Mesenchymal stem cell (in vitro differentiated cells and primary cell): ENCODE data around the gene ADAMTSL1.
"Not testable (repeated sequence)": the region's sequence is repeated elsewhere in the genome, so short reads cannot be mapped to it uniquely, and the experiment has no call there.

ENCODE experiments used
- DNase-seq: peaks from one replicate; pipeline ENCODE4 v3.0.0-alpha.2; 2013
- H2AFZ ChIP-seq: one replicate; pipeline ENCODE4 v1.6.1; 2013; ENCODE audit warnings: low read depth, mild to moderate bottlenecking, control low read depth, inconsistent platforms, low read length, moderate library complexity
- H2AK5ac ChIP-seq: 2 replicates; pipeline ENCODE4 v1.6.1; 2013; ENCODE audit warnings: low read length, moderate library complexity, mild to moderate bottlenecking, inconsistent platforms; ENCODE audit not compliant: severe bottlenecking
- H2BK120ac ChIP-seq: one replicate; pipeline ENCODE4 v1.6.1; 2013; ENCODE audit warnings: low read depth, mild to moderate bottlenecking, inconsistent platforms, low read length, moderate library complexity
- H2BK12ac ChIP-seq, 2 experiments: one replicate each; pipeline ENCODE4 v1.6.1; 2013; ENCODE audit warnings: inconsistent platforms in 2 of 2, low read length in 2 of 2, mild to moderate bottlenecking in 2 of 2, moderate library complexity in 2 of 2, control low read depth in 1 of 2
- H2BK15ac ChIP-seq: one replicate; pipeline ENCODE4 v1.6.1; 2013; ENCODE audit warnings: mild to moderate bottlenecking, low read depth, inconsistent platforms; ENCODE audit not compliant: poor library complexity, severe bottlenecking
- H2BK5ac ChIP-seq: 2 replicates; pipeline ENCODE4 v1.6.1; 2013; ENCODE audit warnings: low read depth, mild to moderate bottlenecking, low read length, control low read depth, inconsistent platforms; ENCODE audit not compliant: poor library complexity, severe bottlenecking
- H3K14ac ChIP-seq, 2 experiments: one replicate each; pipeline ENCODE4 v1.6.1; 2013; ENCODE audit warnings: inconsistent platforms in 2 of 2, low read length in 2 of 2, control low read depth in 1 of 2, mild to moderate bottlenecking in 1 of 2, moderate library complexity in 1 of 2
- H3K18ac ChIP-seq, 2 experiments: one replicate each; pipeline ENCODE4 v1.6.1; 2013; ENCODE audit warnings: inconsistent platforms in 2 of 2, low read length in 2 of 2, control low read depth in 1 of 2, low read depth in 1 of 2, mild to moderate bottlenecking in 1 of 2
- H3K23ac ChIP-seq, 2 experiments: one replicate each; pipeline ENCODE4 v1.6.1; 2013; ENCODE audit warnings: inconsistent platforms in 2 of 2, low read length in 2 of 2, mild to moderate bottlenecking in 2 of 2, moderate library complexity in 2 of 2, control low read depth in 1 of 2
- H3K27ac ChIP-seq: 2 replicates; pipeline ENCODE4 v1.5.1; 2013; ENCODE audit warnings: mild to moderate bottlenecking, moderate library complexity, low read length, control low read depth, inconsistent platforms; ENCODE audit not compliant: poor library complexity, severe bottlenecking
- H3K27me3 ChIP-seq, 2 experiments: 2 replicates each; pipeline versions ENCODE4 v1.6.1 to v1.7.0; 2013; ENCODE audit warnings: low read length in 2 of 2, mild to moderate bottlenecking in 2 of 2, moderate library complexity in 2 of 2, control low read depth in 1 of 2, inconsistent platforms in 1 of 2; ENCODE audit not compliant: control insufficient read depth in 1 of 2, insufficient read depth in 1 of 2
- H3K36me3 ChIP-seq, 2 experiments: 2 replicates each; pipeline versions ENCODE4 v1.6.1 to v1.7.0; 2013; ENCODE audit warnings: low read length in 2 of 2, control low read depth in 1 of 2, inconsistent platforms in 1 of 2, low read depth in 1 of 2, mild to moderate bottlenecking in 1 of 2; ENCODE audit not compliant: insufficient read depth in 2 of 2, control insufficient read depth in 1 of 2
- H3K4ac ChIP-seq, 2 experiments: one replicate each; pipeline ENCODE4 v1.6.1; 2013; ENCODE audit warnings: inconsistent platforms in 2 of 2, low read length in 2 of 2, mild to moderate bottlenecking in 2 of 2, moderate library complexity in 2 of 2, control low read depth in 1 of 2, low read depth in 1 of 2
- H3K4me1 ChIP-seq: 2 replicates; pipeline ENCODE4 v1.6.1; 2013; ENCODE audit warnings: low read depth, low read length, control low read depth; ENCODE audit not compliant: control insufficient read depth, insufficient read depth
- H3K4me2 ChIP-seq: 2 replicates; pipeline ENCODE4 v1.6.1; 2013; ENCODE audit warnings: low read length, mild to moderate bottlenecking, inconsistent platforms; ENCODE audit not compliant: poor library complexity, severe bottlenecking
- H3K4me3 ChIP-seq, 2 experiments: 2 replicates each; pipeline versions ENCODE4 v1.5.1 to v1.7.0; 2013; ENCODE audit warnings: low read length in 2 of 2, mild to moderate bottlenecking in 2 of 2, control low read depth in 1 of 2, low read depth in 1 of 2; ENCODE audit not compliant: insufficient read depth in 1 of 2
- H3K79me1 ChIP-seq: replicated peaks from 2 replicates; pipeline ENCODE4 v1.6.1; 2013; ENCODE audit warnings: mild to moderate bottlenecking, control low read depth, low read length, inconsistent platforms; ENCODE audit not compliant: poor library complexity, severe bottlenecking
- H3K9ac ChIP-seq: 2 replicates; pipeline ENCODE4 v1.7.0; 2013; ENCODE audit warnings: mild to moderate bottlenecking, low read length, moderate library complexity
- H3K9me3 ChIP-seq: 2 replicates; pipeline ENCODE4 v1.7.0; 2013; ENCODE audit warnings: mild to moderate bottlenecking, low read length; ENCODE audit not compliant: control insufficient read depth
- H4K8ac ChIP-seq: one replicate; pipeline ENCODE4 v1.6.1; 2013; ENCODE audit warnings: inconsistent platforms, mild to moderate bottlenecking, low read length, moderate library complexity
- H4K91ac ChIP-seq: one replicate; pipeline ENCODE4 v1.6.1; 2013; ENCODE audit warnings: mild to moderate bottlenecking, low read length, inconsistent platforms
- WGBS: methylation state at CpG from one replicate; pipeline ENCODE4 v1.1.7; 2013; ENCODE audit warnings: mixed read lengths; 5-methylcytosine and 5-hydroxymethylcytosine counted together

ADAMTSL1 gene

DNA sequence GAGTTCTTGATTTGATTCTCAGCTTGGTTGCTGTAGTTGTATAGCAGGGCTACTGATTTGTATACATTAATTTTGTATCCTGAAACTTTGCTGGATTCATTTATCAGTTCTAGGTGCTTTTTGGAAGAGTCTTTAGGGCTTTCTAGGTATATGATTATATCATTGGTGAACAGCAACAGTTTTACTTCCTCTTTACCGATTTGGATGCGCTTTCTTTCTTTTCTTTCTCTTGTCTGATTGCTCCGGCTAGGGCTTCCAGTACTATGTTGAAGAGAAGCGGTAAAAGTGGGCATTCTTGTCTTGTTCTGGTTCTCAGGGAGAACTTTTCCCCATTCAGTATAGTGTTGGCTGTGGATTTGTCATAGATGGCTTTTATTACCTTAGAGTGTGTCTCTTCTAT is 400.1 kb downstream of the ADAMTSL1 start:
- DNase-seq: no peak
- Histone ChIP-seq H3K4me2 (no peak overlapping the region), H3K4me1 (peaks cover 5% of the 10 kb centered on the region), H3K23ac (no peak overlapping the region), H4K91ac (no peak overlapping the region), H3K9ac (no peak overlapping the region), H3K36me3 (peaks cover 0 to 60% of the 10 kb centered on the region in 2 experiments), H2BK5ac (no peak overlapping the region), H3K9me3 (peaks cover 11% of the 10 kb centered on the region), H2AFZ (no peak overlapping the region), H3K4me3 (no peak overlapping the region), H3K4ac (no peak overlapping the region), H3K27ac (no peak overlapping the region), H3K27me3 (no peaks in the 10 kb centered on the region), H3K14ac (no peak overlapping the region), H2BK15ac (no peak overlapping the region), H2BK12ac (no peak overlapping the region), H3K18ac (no peak overlapping the region), H4K8ac (no peak overlapping the region), H2BK120ac (no peak overlapping the region), H2AK5ac (no peak overlapping the region), H3K79me1 (peaks cover 4% of the 10 kb centered on the region)
- 96% methylated on average over 4 of the region's 4 CpGs for WGBS

DNA sequence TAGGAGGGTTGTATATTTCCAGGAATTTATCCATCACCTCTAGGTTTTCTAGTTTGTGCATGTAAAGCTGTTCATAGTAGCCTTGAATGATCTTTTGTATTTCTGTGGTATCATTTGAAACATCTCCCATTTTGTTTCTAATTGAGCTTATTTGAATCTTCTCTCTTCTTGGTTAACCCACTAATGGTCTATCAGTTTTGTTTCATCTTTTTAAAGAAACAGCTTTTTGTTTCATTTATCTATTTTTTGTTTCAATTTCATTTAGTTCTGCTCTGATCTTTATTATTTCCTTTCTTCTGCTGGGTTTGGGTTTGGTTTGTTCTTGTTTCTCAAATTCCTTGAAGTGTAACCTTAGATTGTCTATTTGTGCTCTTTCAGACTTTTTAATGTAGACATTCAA is 401.0 kb downstream of the ADAMTSL1 start:
- H3K4me2 ChIP-seq, H3K18ac ChIP-seq, H2AK5ac ChIP-seq, H4K91ac ChIP-seq, H3K14ac ChIP-seq, H3K9ac ChIP-seq, H3K4me3 ChIP-seq, H3K27ac ChIP-seq, H3K4ac ChIP-seq, H2AFZ ChIP-seq, H3K27me3 ChIP-seq, H3K79me1 ChIP-seq, DNase-seq, H2BK120ac ChIP-seq, H3K4me1 ChIP-seq, H2BK12ac ChIP-seq, H3K23ac ChIP-seq, H2BK15ac ChIP-seq, H2BK5ac ChIP-seq, H3K9me3 ChIP-seq, H4K8ac ChIP-seq: not testable (repeated sequence)
- H3K36me3 ChIP-seq: peaks cover 0 to 60% of the 10 kb centered on the region in 2 experiments

- no peak overlapping the region for H3K23ac ChIP-seq
- H3K18ac ChIP-seq: no peak overlapping the region
- H3K27me3 ChIP-seq: no peaks in the 10 kb centered on the region
- no peak overlapping the region for H2AFZ ChIP-seq
- no peak overlapping the region for H3K4ac ChIP-seq
- H2AK5ac ChIP-seq: no peak overlapping the region
- no peak overlapping the region for H2BK120ac ChIP-seq
- H3K4me1 ChIP-seq: peaks cover 5% of the 10 kb centered on the region
- no peak overlapping the region for H4K91ac ChIP-seq
- H3K4me2 ChIP-seq: no peak overlapping the region
- no peak overlapping the region for H3K27ac ChIP-seq
- DNase-seq: no peak
- H2BK5ac ChIP-seq: no peak overlapping the region
- no peak overlapping the region for H3K9ac ChIP-seq
- H3K4me3 ChIP-seq: no peak overlapping the region
- no peak overlapping the region for H3K14ac ChIP-seq
- H3K9me3 ChIP-seq: peaks cover under 1% of the 10 kb centered on the region
- no peak overlapping the region for H2BK15ac ChIP-seq
- peaks cover 4% of the 10 kb centered on the region for H3K79me1 ChIP-seq
- H3K36me3 ChIP-seq: peaks cover 0 to 59% of the 10 kb centered on the region in 2 experiments
- H4K8ac ChIP-seq: no peak overlapping the region
- no peak overlapping the region for H2BK12ac ChIP-seq
- WGBS: 79% methylated on average over 3 of the region's 3 CpGs
Observed at GRCh38 chr9:18877984-18878383, 404.0 kb downstream of the ADAMTSL1 start.

GRCh38 chr9:18881758-18882157 is 407.8 kb downstream of the ADAMTSL1 start:
- Histone ChIP-seq H3K4ac (no peak overlapping the region), H2BK120ac (no peak overlapping the region), H3K4me3 (no peak overlapping the region), H3K79me1 (peaks cover 4% of the 10 kb centered on the region), H4K91ac (no peak overlapping the region), H3K27ac (no peak overlapping the region), H3K18ac (no peak overlapping the region), H4K8ac (no peak overlapping the region), H3K36me3 (peaks cover 0 to 88% of the 10 kb centered on the region in 2 experiments), H3K4me2 (no peak overlapping the region), H3K9me3 (peaks cover 8% of the 10 kb centered on the region), H3K14ac (no peak overlapping the region), H2BK5ac (no peak overlapping the region), H2AK5ac (no peak overlapping the region), H2BK15ac (no peak overlapping the region), H3K27me3 (no peaks in the 10 kb centered on the region), H3K9ac (no peak overlapping the region), H3K4me1 (peaks cover 5% of the 10 kb centered on the region), H2BK12ac (no peak overlapping the region), H2AFZ (no peak overlapping the region), H3K23ac (no peak overlapping the region)
- DNase-seq: no peak
- WGBS: no CpG with 5 or more reads among the region's 2 CpGs
